ENCODE data around the gene TMEM225.

DNA sequence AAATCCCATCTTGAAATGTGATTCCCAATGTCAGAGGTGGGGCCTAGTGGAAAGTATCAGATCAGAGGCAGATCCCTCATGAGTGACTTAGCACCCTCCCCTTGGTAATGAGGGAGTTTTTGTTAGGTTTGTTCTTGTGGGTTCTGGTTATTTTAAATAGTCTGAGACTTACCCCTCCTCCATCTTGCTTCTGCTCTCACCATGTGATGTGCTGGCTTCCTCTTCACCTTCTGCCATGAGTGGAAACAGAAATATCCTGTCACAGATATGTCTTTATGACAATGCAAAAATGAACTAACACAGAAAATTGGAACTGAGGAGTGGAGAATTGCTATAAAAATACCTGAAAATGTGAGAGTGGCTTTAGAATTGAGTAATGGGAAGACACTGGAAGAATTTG is 33.1 kb downstream of the TMEM225 start:
- TF ChIP-seq, protein P1, sequence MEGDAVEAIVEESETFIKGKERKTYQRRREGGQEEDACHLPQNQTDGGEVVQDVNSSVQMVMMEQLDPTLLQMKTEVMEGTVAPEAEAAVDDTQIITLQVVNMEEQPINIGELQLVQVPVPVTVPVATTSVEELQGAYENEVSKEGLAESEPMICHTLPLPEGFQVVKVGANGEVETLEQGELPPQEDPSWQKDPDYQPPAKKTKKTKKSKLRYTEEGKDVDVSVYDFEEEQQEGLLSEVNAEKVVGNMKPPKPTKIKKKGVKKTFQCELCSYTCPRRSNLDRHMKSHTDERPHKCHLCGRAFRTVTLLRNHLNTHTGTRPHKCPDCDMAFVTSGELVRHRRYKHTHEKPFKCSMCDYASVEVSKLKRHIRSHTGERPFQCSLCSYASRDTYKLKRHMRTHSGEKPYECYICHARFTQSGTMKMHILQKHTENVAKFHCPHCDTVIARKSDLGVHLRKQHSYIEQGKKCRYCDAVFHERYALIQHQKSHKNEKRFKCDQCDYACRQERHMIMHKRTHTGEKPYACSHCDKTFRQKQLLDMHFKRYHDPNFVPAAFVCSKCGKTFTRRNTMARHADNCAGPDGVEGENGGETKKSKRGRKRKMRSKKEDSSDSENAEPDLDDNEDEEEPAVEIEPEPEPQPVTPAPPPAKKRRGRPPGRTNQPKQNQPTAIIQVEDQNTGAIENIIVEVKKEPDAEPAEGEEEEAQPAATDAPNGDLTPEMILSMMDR (IDR thresholded peaks at IDR 0.05) = no peak
- TF ChIP-seq POLR2A (IDR thresholded peaks at IDR 0.05) (no peak), POLR2AphosphoS5 (IDR thresholded peaks at IDR 0.05) (no peak)

All from prostate gland (tissue), 2 donors.